Left ventricle myocardium inferior (tissue), 1 donor: ENCODE data around the gene SETD4. TPM values are rescaled to one million over a fixed set of nuclear protein-coding genes. Genes with fewer than 3 reads are reported as not detected.

Experiments used
- DNase-seq: peaks from one replicate; pipeline ENCODE4 v3.0.0-alpha.2; 2020
- H3K27ac ChIP-seq: fragments of 200-600 bp; replicated peaks from 2 replicates; pipeline ENCODE4 v1.8.0; 2021
- H3K27me3 ChIP-seq: fragments of 200-600 bp; 2 replicates; pipeline ENCODE4 v1.8.0; 2021; ENCODE audit warnings: low read depth
- H3K36me3 ChIP-seq: fragments of 200-600 bp; 2 replicates; pipeline ENCODE4 v1.8.0; 2021
- H3K4me1 ChIP-seq: fragments of 200-600 bp; 2 replicates; pipeline ENCODE4 v1.8.0; 2021
- H3K4me3 ChIP-seq: fragments of 200-600 bp; 2 replicates; pipeline ENCODE4 v1.8.0; 2021; ENCODE audit warnings: mild to moderate bottlenecking, moderate library complexity
- H3K9me3 ChIP-seq: fragments of 200-600 bp; replicated peaks from 2 replicates; pipeline ENCODE4 v1.8.0; 2021
- intact Hi-C: fragments of 100-400 bp; cut with micrococcal nuclease; formaldehyde crosslinking; loops from one replicate; pipeline ENCODE4 v1.11.0; 2022
- total RNA-seq: library from RNA; stranded (reverse); fragmentation: NEBNext Ultra II Directional; extraction: Animal tissue kit (Norgen Biotek cat#: 25700); gene quantifications from one replicate; pipeline ENCODE4 v1.2.1, GENCODE V29; 2021
- TF ChIP-seq, protein P1 (sequence below): fragments of 200-600 bp; IDR thresholded peaks from 2 replicates; pipeline ENCODE4 v1.8.0; 2021; ENCODE audit warnings: antibody characterized with exemption, mild to moderate bottlenecking, borderline replicate concordance
- donor health status: DM: no; HTN: yes; CAD: no; lungs with severe emphysema.

SETD4 gene
- total RNA-seq, 1 donor from 2014 or later = 10.1 TPM

DNA sequence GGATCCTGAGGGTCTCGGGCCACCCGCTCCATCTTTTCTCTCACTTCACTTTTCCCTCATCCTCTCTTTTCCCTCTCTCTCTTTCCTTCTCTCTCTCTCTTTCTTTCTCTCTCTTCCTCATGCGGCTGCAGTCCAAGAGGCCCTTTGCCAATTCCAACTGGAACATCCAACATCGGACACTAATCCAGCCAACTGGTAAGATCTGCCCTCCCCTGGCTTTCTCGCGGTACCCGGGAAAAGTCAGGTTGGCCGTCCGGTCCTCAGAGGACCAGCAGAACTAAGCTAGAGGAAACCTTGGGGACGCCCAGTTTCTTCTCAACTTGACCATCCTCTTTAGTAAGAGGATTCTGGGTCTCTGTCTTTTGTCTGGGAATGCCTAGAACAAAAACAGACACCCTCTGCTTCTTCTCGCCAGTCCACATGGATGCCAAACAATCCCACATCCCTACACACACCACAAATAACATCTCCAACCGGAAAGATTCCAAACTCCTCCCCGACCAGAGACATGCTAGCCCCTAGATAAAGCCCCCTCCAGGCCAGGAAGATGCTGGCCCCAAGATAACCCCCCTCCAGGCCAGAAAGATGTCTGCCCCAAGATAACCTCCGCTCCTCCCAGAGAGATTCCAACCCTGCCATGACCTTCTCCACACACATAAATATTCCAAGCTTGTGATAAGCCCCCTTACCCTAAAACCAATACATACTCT is 3.2 kb upstream of the SETD4 start:
- TF ChIP-seq, protein P1, sequence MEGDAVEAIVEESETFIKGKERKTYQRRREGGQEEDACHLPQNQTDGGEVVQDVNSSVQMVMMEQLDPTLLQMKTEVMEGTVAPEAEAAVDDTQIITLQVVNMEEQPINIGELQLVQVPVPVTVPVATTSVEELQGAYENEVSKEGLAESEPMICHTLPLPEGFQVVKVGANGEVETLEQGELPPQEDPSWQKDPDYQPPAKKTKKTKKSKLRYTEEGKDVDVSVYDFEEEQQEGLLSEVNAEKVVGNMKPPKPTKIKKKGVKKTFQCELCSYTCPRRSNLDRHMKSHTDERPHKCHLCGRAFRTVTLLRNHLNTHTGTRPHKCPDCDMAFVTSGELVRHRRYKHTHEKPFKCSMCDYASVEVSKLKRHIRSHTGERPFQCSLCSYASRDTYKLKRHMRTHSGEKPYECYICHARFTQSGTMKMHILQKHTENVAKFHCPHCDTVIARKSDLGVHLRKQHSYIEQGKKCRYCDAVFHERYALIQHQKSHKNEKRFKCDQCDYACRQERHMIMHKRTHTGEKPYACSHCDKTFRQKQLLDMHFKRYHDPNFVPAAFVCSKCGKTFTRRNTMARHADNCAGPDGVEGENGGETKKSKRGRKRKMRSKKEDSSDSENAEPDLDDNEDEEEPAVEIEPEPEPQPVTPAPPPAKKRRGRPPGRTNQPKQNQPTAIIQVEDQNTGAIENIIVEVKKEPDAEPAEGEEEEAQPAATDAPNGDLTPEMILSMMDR = no peak
- peaks cover under 1% of the 10 kb centered on the region for H3K36me3 ChIP-seq
- intact Hi-C loops = no loop called here

DNA sequence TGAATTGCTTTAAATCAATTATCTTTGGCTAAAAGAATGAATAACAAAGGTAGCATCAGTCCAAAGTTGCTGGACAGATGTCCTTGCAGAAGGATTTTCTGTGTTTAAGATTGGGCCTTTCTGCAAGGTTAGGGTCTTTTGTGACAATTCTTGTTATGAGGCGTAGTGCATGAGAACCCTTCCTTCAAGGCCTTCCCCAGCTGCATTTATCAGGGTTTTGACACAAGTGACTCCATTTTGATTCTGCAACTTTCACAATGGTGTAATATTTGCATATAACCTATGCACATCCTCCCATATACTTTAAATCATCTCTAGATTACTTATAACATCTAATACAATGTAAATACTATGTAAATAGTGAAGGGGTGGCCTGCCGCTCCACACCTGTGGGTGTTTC is 1.1 kb upstream of the SETD4 start:
- Histone ChIP-seq H3K27me3 (no peaks in the 10 kb centered on the region), H3K27ac (no peak overlapping the region), H3K9me3 (no peaks in the 10 kb centered on the region), H3K36me3 (peaks cover 20% of the 10 kb centered on the region), H3K4me1 (peaks cover 37% of the 10 kb centered on the region), H3K4me3 (no peak overlapping the region)
- TF ChIP-seq, protein P1 = no peak
- DNase-seq = no peak
- intact Hi-C loops = no loop called here

More for the DNA sequence above, 3.2 kb upstream of the SETD4 start:
- Histone ChIP-seq H3K4me3 (no peak overlapping the region), H3K27me3 (no peaks in the 10 kb centered on the region), H3K4me1 (peaks cover 24% of the 10 kb centered on the region), H3K9me3 (no peaks in the 10 kb centered on the region), H3K27ac (no peak overlapping the region)
- no peak for DNase-seq

GRCh38 chr21:36059823-36060158 is 535 bp downstream of the SETD4 start:
- Histone ChIP-seq H3K9me3 (no peaks in the 10 kb centered on the region), H3K36me3 (peaks cover 37% of the 10 kb centered on the region), H3K27ac (peak overlapping the region; percentile 96), H3K4me1 (peaks cover 53% of the 10 kb centered on the region), H3K4me3 (peak overlapping the region; percentile 87), H3K27me3 (no peaks in the 10 kb centered on the region)
- TF ChIP-seq, protein P1 = no peak
- intact Hi-C loops = no loop called here
- DNase-seq = peak; percentile 36

GRCh38 chr21:36055551-36055950 is 4.8 kb downstream of the SETD4 start:
- TF ChIP-seq, protein P1 = no peak
- peaks cover 70% of the 10 kb centered on the region for H3K36me3 ChIP-seq
- H3K4me1 ChIP-seq = peaks cover 50% of the 10 kb centered on the region
- intact Hi-C loops = no loop called here
- no peaks in the 10 kb centered on the region for H3K27me3 ChIP-seq
- no peak overlapping the region for H3K4me3 ChIP-seq
- H3K27ac ChIP-seq = no peak overlapping the region
- H3K9me3 ChIP-seq = no peaks in the 10 kb centered on the region
- DNase-seq = no peak

DNA sequence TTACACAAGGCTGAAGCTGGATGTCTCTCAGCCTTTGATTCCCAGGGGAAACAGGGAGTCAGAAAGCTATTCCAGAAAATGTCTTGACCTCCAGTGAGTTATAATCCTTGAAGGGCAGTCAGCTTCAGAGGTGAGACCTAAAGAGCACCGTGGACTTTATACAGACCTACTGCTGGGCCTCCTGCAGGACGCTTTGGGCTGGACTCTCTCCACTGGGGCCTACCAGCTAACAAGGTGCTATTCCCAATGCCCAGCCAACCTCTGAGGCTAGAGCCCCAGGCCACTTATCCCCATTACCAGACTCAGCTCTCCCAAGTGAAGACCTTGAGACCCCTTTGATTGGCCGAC is 6.6 kb downstream of the SETD4 start:
- intact Hi-C loops = no loop called here
- Histone ChIP-seq H3K27me3 (no peaks in the 10 kb centered on the region), H3K36me3 (peaks cover 88% of the 10 kb centered on the region), H3K4me1 (peaks cover 34% of the 10 kb centered on the region), H3K4me3 (no peak overlapping the region), H3K27ac (no peak overlapping the region), H3K9me3 (no peaks in the 10 kb centered on the region)
- TF ChIP-seq, protein P1 = no peak
- DNase-seq = no peak
